ENCODE results near the gene MOV10.
"Not testable (repeated sequence)": the region's sequence is repeated elsewhere in the genome, so short reads cannot be mapped to it uniquely, and the experiment has no call there.

MOV10 gene

DNA sequence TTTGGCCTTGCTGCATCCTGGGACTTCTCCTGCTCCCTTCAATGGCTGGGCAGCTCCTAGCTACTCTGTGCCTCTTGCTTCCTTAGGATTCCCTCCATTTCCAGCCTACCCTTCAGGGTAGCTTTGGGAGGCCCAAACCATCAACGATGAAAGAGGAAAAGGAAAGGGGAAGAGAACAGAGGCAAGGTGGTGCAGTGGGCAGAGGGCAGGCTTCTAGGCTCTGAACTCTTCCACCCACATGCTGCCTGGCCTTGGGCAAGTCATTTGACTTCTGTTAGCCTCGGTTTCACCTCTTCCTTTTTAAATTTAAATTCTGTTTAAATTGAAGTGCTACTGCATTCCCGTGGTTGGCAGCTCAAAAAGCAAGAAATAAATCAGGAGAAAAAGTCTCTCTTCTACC lies 46.3 kb downstream of the MOV10 start:
- H2BK15ac ChIP-seq (ENCODE audit: low read length) = no peak overlapping the region
- peaks cover 0 to 2% of the 10 kb centered on the region in 2 donors for H3K9me3 ChIP-seq (replicated peaks in 1 of 2; ENCODE audit: control insufficient read depth in 2 of 2, insufficient read depth in 1 of 2, low read depth in 1 of 2, low read length in 2 of 2)
- no peak overlapping the region for H3K9ac ChIP-seq (ENCODE audit: low read depth, low read length, poor library complexity)
- H3K36me3 ChIP-seq (replicated peaks in 1 of 2; ENCODE audit: control insufficient read depth in 2 of 2, insufficient read depth in 2 of 2, low read length in 2 of 2) = no peaks in the 10 kb centered on the region
- no peak overlapping the region for H2BK120ac ChIP-seq (ENCODE audit: low read depth, low read length)
- no peak overlapping the region for H4K8ac ChIP-seq (ENCODE audit: low read depth, low read length)
- no peak overlapping the region for H4K91ac ChIP-seq (ENCODE audit: low read depth, low read length, poor library complexity)
- H2BK12ac ChIP-seq (ENCODE audit: low read length) = no peak overlapping the region
- no peak for DNase-seq (ENCODE audit: low spot score)
- H3K14ac ChIP-seq (ENCODE audit: low read length) = no peak overlapping the region
- H2AK5ac ChIP-seq (ENCODE audit: low read depth, low read length) = no peak overlapping the region
- H3K4me1 ChIP-seq (ENCODE audit: control insufficient read depth in 2 of 2, insufficient read depth in 1 of 2, low read depth in 1 of 2, low read length in 2 of 2) = peaks cover 13 to 23% of the 10 kb centered on the region in 2 donors
- no peaks in the 10 kb centered on the region for H3K79me1 ChIP-seq (ENCODE audit: low read depth, low read length)
- no peak overlapping the region for H2BK5ac ChIP-seq (ENCODE audit: low read length)
- no peak overlapping the region for H3K4ac ChIP-seq (ENCODE audit: low read length)
- H3K27ac ChIP-seq (replicated peaks; ENCODE audit: low read length) = no peak overlapping the region
- H2AFZ ChIP-seq (ENCODE audit: low read length) = no peak overlapping the region
- H3K27me3 ChIP-seq (ENCODE audit: control insufficient read depth in 3 of 3, insufficient read depth in 3 of 3, low read depth in 1 of 3, low read length in 3 of 3) = peaks cover 0 to 50% (median 9%) of the 10 kb centered on the region in 3 experiments
- no CpG with 5 or more reads among the region's 3 CpGs for WGBS, 2 donors (ENCODE audit: extremely low coverage in 2 of 2, insufficient read length in 2 of 2, insufficient replicate concordance in 1 of 2)
- H3K4me2 ChIP-seq (ENCODE audit: insufficient read depth, low read length, poor library complexity, severe bottlenecking) = no peak overlapping the region
- H3K4me3 ChIP-seq (ENCODE audit: low read length in 2 of 2) = no peak overlapping the region
- no peak overlapping the region for H3K23ac ChIP-seq (ENCODE audit: low read depth, low read length, poor library complexity)
- H3K18ac ChIP-seq (ENCODE audit: low read length) = no peak overlapping the region

DNA sequence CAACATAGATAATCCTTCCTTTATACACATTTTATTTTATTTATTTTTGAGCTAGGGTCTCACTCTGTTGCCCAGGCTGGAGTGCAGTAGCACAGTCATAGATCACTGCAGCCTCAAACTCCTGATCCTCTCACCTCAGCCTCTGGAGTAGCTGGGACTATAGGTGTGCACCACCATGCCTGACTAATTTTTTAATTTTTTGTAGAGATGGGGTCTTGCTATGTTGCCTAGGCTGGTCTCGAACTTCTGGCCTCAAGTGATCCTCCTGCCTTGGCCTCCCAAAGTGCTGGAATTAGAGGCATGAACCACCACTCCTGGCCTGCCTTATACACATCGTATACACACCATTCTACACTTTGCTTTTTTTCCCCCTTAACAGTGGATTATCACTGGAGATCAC lies 46.8 kb downstream of the MOV10 start:
- H3K9me3 ChIP-seq (replicated peaks in 1 of 2; ENCODE audit: control insufficient read depth in 2 of 2, insufficient read depth in 1 of 2, low read depth in 1 of 2, low read length in 2 of 2); H2BK15ac ChIP-seq (ENCODE audit: low read length); H3K36me3 ChIP-seq (replicated peaks in 1 of 2; ENCODE audit: control insufficient read depth in 2 of 2, insufficient read depth in 2 of 2, low read length in 2 of 2); H3K9ac ChIP-seq (ENCODE audit: low read depth, low read length, poor library complexity); H4K8ac ChIP-seq (ENCODE audit: low read depth, low read length); H3K4me3 ChIP-seq (ENCODE audit: low read length in 2 of 2); H3K79me1 ChIP-seq (ENCODE audit: low read depth, low read length); H2AFZ ChIP-seq (ENCODE audit: low read length); H4K91ac ChIP-seq (ENCODE audit: low read depth, low read length, poor library complexity); H2BK120ac ChIP-seq (ENCODE audit: low read depth, low read length); DNase-seq (ENCODE audit: low spot score); H3K4me2 ChIP-seq (ENCODE audit: insufficient read depth, low read length, poor library complexity, severe bottlenecking); H2AK5ac ChIP-seq (ENCODE audit: low read depth, low read length); H3K4ac ChIP-seq (ENCODE audit: low read length); H2BK5ac ChIP-seq (ENCODE audit: low read length); H3K27ac ChIP-seq (replicated peaks; ENCODE audit: low read length); H3K18ac ChIP-seq (ENCODE audit: low read length); H2BK12ac ChIP-seq (ENCODE audit: low read length); H3K14ac ChIP-seq (ENCODE audit: low read length); H3K23ac ChIP-seq (ENCODE audit: low read depth, low read length, poor library complexity): not testable (repeated sequence)
- WGBS, 2 donors (ENCODE audit: extremely low coverage in 2 of 2, insufficient read length in 2 of 2, insufficient replicate concordance in 1 of 2) = no CpG with 5 or more reads among the region's 2 CpGs
- H3K27me3 ChIP-seq (ENCODE audit: control insufficient read depth in 3 of 3, insufficient read depth in 3 of 3, low read depth in 1 of 3, low read length in 3 of 3) = peaks cover 0 to 50% (median 6%) of the 10 kb centered on the region in 3 experiments
- peaks cover 9 to 21% of the 10 kb centered on the region in 2 donors for H3K4me1 ChIP-seq (ENCODE audit: control insufficient read depth in 2 of 2, insufficient read depth in 1 of 2, low read depth in 1 of 2, low read length in 2 of 2)

DNA sequence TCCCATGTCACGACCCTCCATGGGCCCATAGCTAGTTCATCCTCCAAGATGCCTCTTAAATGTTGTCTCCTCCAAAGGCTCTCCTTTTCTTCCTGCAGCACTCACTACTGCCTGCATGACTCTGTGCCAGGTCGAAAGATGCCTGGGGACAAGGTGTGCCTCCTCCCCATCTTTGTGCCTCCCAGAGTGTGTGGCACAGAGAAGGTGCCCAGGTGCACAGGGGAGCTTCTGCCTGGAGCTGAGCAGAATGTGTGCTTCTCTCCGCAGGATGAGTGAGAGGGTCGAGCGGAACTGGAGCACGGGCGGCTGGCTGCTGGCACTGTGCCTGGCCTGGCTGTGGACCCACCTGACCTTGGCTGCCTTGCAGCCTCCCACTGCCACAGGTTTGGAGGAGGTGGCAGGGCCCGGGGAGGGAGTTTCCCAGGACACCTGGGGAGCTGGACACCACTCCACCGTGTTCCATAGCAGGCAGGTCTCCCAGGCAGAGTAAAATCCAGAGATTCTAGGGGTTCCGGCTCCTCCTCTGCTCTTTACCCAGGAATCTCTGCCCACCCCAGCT lies 47.6 kb downstream of the MOV10 start:
- H2BK15ac ChIP-seq (ENCODE audit: low read length) = peak overlapping the region; percentile 92
- peak overlapping the region; percentile 96 for H2AK5ac ChIP-seq (ENCODE audit: low read depth, low read length)
- peak overlapping the region; percentile 33 for H2BK120ac ChIP-seq (ENCODE audit: low read depth, low read length)
- peak overlapping the region; percentile 41 for H3K4me2 ChIP-seq (ENCODE audit: insufficient read depth, low read length, poor library complexity, severe bottlenecking)
- no peaks in the 10 kb centered on the region for H3K36me3 ChIP-seq (replicated peaks in 1 of 2; ENCODE audit: control insufficient read depth in 2 of 2, insufficient read depth in 2 of 2, low read length in 2 of 2)
- WGBS, 2 donors (ENCODE audit: extremely low coverage in 2 of 2, insufficient read length in 2 of 2, insufficient replicate concordance in 1 of 2) = no CpG with 5 or more reads among the region's 10 CpGs
- peak overlapping the region; percentile 67 for H4K91ac ChIP-seq (ENCODE audit: low read depth, low read length, poor library complexity)
- peaks cover 0 to 2% of the 10 kb centered on the region in 2 donors for H3K9me3 ChIP-seq (replicated peaks in 1 of 2; ENCODE audit: control insufficient read depth in 2 of 2, insufficient read depth in 1 of 2, low read depth in 1 of 2, low read length in 2 of 2)
- H3K4me3 ChIP-seq (ENCODE audit: low read length in 2 of 2) = peak overlapping the region; percentile 30 to 38
- H2BK12ac ChIP-seq (ENCODE audit: low read length) = peak overlapping the region; percentile 47
- peaks cover 9 to 21% of the 10 kb centered on the region in 2 donors for H3K4me1 ChIP-seq (ENCODE audit: control insufficient read depth in 2 of 2, insufficient read depth in 1 of 2, low read depth in 1 of 2, low read length in 2 of 2)
- no peak overlapping the region for H2BK5ac ChIP-seq (ENCODE audit: low read length)
- H2AFZ ChIP-seq (ENCODE audit: low read length) = peak overlapping the region; percentile 99
- peak overlapping the region; percentile 13 for H3K27ac ChIP-seq (replicated peaks; ENCODE audit: low read length)
- H4K8ac ChIP-seq (ENCODE audit: low read depth, low read length) = no peak overlapping the region
- H3K27me3 ChIP-seq (ENCODE audit: control insufficient read depth in 3 of 3, insufficient read depth in 3 of 3, low read depth in 1 of 3, low read length in 3 of 3) = peaks cover 0 to 43% (median 6%) of the 10 kb centered on the region in 3 experiments
- H3K14ac ChIP-seq (ENCODE audit: low read length) = peak overlapping the region; percentile 72
- peak overlapping the region; percentile 24 for H3K9ac ChIP-seq (ENCODE audit: low read depth, low read length, poor library complexity)
- DNase-seq (ENCODE audit: low spot score) = no peak
- peak overlapping the region; percentile 43 for H3K4ac ChIP-seq (ENCODE audit: low read length)
- H3K23ac ChIP-seq (ENCODE audit: low read depth, low read length, poor library complexity) = peak overlapping the region; percentile 3
- H3K18ac ChIP-seq (ENCODE audit: low read length) = peak overlapping the region; percentile 71
- H3K79me1 ChIP-seq (ENCODE audit: low read depth, low read length) = no peaks in the 10 kb centered on the region

DNA sequence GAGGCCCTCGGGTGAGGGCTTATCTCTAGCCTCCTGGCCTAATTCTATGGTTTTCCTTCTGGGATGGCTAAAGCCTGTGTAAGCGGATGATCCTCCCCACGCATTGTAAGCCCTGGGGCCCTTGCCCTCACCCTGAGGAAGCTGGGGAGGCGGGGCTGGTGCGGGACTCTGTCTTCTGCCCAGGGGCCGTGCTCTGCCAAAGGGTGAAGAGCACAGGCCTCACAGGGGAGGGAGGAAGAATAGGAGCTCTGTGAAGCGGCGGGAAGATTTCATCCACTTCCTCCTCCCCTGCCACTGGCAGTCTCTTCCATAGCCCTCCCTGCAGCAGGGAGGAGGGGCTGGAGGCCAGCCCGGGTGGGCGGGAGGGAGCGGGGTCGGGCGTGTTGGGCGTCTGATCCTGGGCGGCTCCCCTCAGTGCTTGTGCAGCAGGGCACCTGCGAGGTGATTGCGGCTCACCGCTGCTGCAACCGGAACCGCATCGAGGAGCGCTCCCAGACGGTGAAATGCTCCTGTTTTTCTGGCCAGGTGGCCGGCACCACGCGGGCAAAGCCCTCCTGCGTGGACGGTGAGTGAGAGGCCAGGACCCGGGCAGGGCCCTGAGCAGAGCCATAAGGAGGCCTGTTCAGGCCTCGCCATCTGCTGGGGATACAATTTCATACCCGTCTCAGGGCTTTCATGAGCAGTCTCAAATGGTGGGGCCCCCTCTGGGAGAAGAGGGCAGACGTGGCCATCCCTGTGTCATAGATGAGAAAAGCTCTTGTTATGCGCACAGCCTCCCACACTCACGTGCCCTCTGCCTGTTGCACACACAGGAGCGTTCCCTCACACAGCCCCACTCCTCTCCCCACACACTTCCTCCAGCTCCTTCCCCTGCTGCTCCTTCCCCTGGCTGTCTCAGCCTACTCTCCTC lies 48.4 kb downstream of the MOV10 start:
- peak overlapping the region; percentile 3 for H3K23ac ChIP-seq (ENCODE audit: low read depth, low read length, poor library complexity)
- H3K14ac ChIP-seq (ENCODE audit: low read length) = no peak overlapping the region
- peaks cover 0 to 2% of the 10 kb centered on the region in 2 donors for H3K9me3 ChIP-seq (replicated peaks in 1 of 2; ENCODE audit: control insufficient read depth in 2 of 2, insufficient read depth in 1 of 2, low read depth in 1 of 2, low read length in 2 of 2)
- no peaks in the 10 kb centered on the region for H3K36me3 ChIP-seq (replicated peaks in 1 of 2; ENCODE audit: control insufficient read depth in 2 of 2, insufficient read depth in 2 of 2, low read length in 2 of 2)
- H3K79me1 ChIP-seq (ENCODE audit: low read depth, low read length) = no peaks in the 10 kb centered on the region
- H3K4me2 ChIP-seq (ENCODE audit: insufficient read depth, low read length, poor library complexity, severe bottlenecking) = peak overlapping the region; percentile 41
- peak overlapping the region; percentile 96 for H2AK5ac ChIP-seq (ENCODE audit: low read depth, low read length)
- no peak for DNase-seq (ENCODE audit: low spot score)
- H3K4me1 ChIP-seq (ENCODE audit: control insufficient read depth in 2 of 2, insufficient read depth in 1 of 2, low read depth in 1 of 2, low read length in 2 of 2) = peaks cover 9 to 21% of the 10 kb centered on the region in 2 donors
- peak overlapping the region; percentile 43 for H3K27ac ChIP-seq (replicated peaks; ENCODE audit: low read length)
- H3K4me3 ChIP-seq (ENCODE audit: low read length in 2 of 2) = peak overlapping the region; percentile 7 to 30
- no peak overlapping the region for H3K4ac ChIP-seq (ENCODE audit: low read length)
- H3K18ac ChIP-seq (ENCODE audit: low read length) = peak overlapping the region; percentile 93
- peak overlapping the region; percentile 92 for H2BK15ac ChIP-seq (ENCODE audit: low read length)
- H3K9ac ChIP-seq (ENCODE audit: low read depth, low read length, poor library complexity) = peak overlapping the region; percentile 57
- WGBS, 2 donors (ENCODE audit: extremely low coverage in 2 of 2, insufficient read length in 2 of 2, insufficient replicate concordance in 1 of 2) = no CpG with 5 or more reads among the region's 35 CpGs
- peaks cover 0 to 35% (median 6%) of the 10 kb centered on the region in 3 experiments for H3K27me3 ChIP-seq (ENCODE audit: control insufficient read depth in 3 of 3, insufficient read depth in 3 of 3, low read depth in 1 of 3, low read length in 3 of 3)
- peak overlapping the region; percentile 99 for H2AFZ ChIP-seq (ENCODE audit: low read length)
- peak overlapping the region; percentile 33 for H2BK120ac ChIP-seq (ENCODE audit: low read depth, low read length)
- H4K91ac ChIP-seq (ENCODE audit: low read depth, low read length, poor library complexity) = no peak overlapping the region
- peak overlapping the region; percentile 97 for H4K8ac ChIP-seq (ENCODE audit: low read depth, low read length)
- H2BK12ac ChIP-seq (ENCODE audit: low read length) = peak overlapping the region; percentile 100
- peak overlapping the region; percentile 62 for H2BK5ac ChIP-seq (ENCODE audit: low read length)
